Thymus (tissue), 11 donors: ENCODE data around the gene ZNF276. TPM values are rescaled to one million over a fixed set of nuclear protein-coding genes. Genes with fewer than 3 reads are reported as not detected.
"Not testable (repeated sequence)": the region's sequence is repeated elsewhere in the genome, so short reads cannot be mapped to it uniquely, and the experiment has no call there.

ENCODE experiments used
- DNase-seq, 9 donors: peaks; one replicate each; pipeline ENCODE4 v3.0.0-alpha.2; 2013; ENCODE audit warnings: low spot score in 9 of 9, low read depth in 6 of 9, missing footprints in 1 of 9
- H3K27ac ChIP-seq, 2 donors: one replicate each; pipeline ENCODE4 v1.5.1; 2013; ENCODE audit warnings: control low read depth in 1 of 2, low read depth in 1 of 2, low read length in 1 of 2, mild to moderate bottlenecking in 1 of 2, moderate library complexity in 1 of 2
- H3K27me3 ChIP-seq, 2 donors: one replicate each; pipeline ENCODE4 v1.5.1; 2013; ENCODE audit warnings: low read length in 1 of 2; ENCODE audit not compliant: control insufficient read depth in 2 of 2, insufficient read depth in 1 of 2
- H3K36me3 ChIP-seq, 2 donors: one replicate each; pipeline ENCODE4 v1.5.1; 2013; ENCODE audit warnings: low read length in 1 of 2, mild to moderate bottlenecking in 1 of 2, moderate library complexity in 1 of 2; ENCODE audit not compliant: control insufficient read depth in 2 of 2, insufficient read depth in 2 of 2
- H3K4me1 ChIP-seq, 2 donors: one replicate each; pipeline ENCODE4 v1.5.1; 2013; ENCODE audit warnings: low read length in 2 of 2; ENCODE audit not compliant: control insufficient read depth in 2 of 2, insufficient read depth in 2 of 2
- H3K4me3 ChIP-seq, 2 donors: one replicate each; pipeline ENCODE4 v1.5.1; 2013; ENCODE audit warnings: low read length in 2 of 2, control low read depth in 1 of 2, mild to moderate bottlenecking in 1 of 2
- H3K9me3 ChIP-seq, 2 donors: one replicate each; pipeline ENCODE4 v1.5.1; 2013; ENCODE audit warnings: low read length in 1 of 2, mild to moderate bottlenecking in 1 of 2; ENCODE audit not compliant: control insufficient read depth in 2 of 2, insufficient read depth in 1 of 2
- WGBS: extraction: QIAGEN DNeasy Blood & Tissue Kit; methylation state at CpG from one replicate; pipeline ENCODE4 v1.1.7; 2013; 5-methylcytosine and 5-hydroxymethylcytosine counted together
- polyA plus RNA-seq: library from polyadenylated mRNA; stranded (reverse); fragments of 200-250 nt; gene quantifications from one replicate; pipeline ENCODE4 v1.2.3, GENCODE V29; 2013
- total RNA-seq: library from RNA; stranded (reverse); fragments of 120-200 nt; gene quantifications from one replicate; pipeline ENCODE4 v1.2.4, GENCODE V29; 2013
- donor health status: healthy.

The ZNF276 gene
- total and polyA plus RNA-seq, 2 donors = 35.6 to 55.0 TPM

DNA sequence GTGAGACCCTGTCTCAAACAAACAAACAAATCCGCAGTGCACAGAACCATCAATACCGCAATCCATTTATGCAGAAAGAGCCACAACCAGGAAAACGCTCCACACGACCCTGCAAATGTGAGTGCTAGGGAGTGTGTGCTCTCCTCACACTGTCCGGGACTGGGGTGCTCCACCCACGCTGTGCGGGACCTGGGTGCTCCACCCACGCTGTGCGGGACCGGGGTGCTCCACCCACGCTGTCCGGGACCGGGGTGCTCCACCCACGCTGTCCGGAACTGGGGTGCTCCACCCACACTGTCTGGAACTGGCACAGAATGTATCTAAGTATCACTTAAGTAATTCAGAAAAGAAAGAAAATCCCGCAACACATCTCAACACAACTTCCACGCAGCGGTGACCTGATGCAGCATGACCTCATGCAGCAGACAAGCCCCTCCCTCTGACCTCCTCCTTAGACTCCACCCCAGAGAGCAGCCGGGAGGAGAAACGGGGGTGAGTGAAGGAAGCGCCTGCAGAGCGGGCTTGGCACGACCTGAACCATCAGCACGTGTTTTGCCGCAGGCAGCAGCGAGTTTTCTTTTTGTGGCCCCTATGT, 38.5 kb downstream of the ZNF276 start:
- no peak overlapping the region for H3K27ac ChIP-seq
- H3K4me3 ChIP-seq = no peak overlapping the region
- no peaks in the 10 kb centered on the region for H3K27me3 ChIP-seq
- peaks cover 43 to 55% of the 10 kb centered on the region in 2 donors for H3K36me3 ChIP-seq
- 95% methylated on average over 26 of the region's 26 CpGs for WGBS
- H3K9me3 ChIP-seq = peaks cover 0 to 4% of the 10 kb centered on the region in 2 donors
- H3K4me1 ChIP-seq = peaks cover 0 to 4% of the 10 kb centered on the region in 2 donors
- DNase-seq = no peak

DNA sequence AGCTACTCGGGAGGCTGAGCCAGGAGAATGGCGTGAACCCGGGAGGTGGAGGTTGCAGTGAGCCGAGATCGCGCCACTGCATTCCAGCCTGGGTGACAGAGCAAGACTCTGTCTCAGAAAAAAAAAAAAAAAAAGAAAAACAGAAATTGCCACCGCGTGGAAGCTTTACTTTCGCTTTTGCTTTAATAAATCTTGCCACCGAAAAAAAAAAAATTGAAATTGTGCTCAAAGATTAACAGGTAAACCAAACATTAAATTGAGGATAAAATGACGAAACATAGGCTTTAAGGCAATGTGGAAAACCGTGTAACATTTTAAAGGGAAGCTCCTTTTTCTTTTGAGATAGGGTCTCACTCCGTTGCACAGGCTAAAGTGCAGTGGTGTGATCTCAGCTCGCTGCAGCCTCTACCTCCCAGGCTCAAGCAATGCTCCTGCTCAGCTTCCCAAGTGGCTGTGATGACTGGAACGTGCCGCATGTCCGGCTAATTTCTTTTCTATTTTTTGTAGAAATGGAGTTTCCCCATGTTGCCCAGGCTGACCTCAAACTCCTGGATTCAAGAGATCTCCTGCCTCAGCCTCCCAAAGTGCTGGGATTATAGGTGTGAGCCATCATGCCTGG, 40.1 kb downstream of the ZNF276 start:
- WGBS = 54% methylated on average over 17 of the region's 17 CpGs
- peak overlapping the region in 1 of 2 donors; percentile 27 for H3K27ac ChIP-seq
- peaks cover 42 to 64% of the 10 kb centered on the region in 2 donors for H3K36me3 ChIP-seq
- peak in 1 of 9 donors; percentile 28 for DNase-seq
- peak overlapping the region in 1 of 2 donors; percentile 11 for H3K4me3 ChIP-seq
- H3K4me1 ChIP-seq = peaks cover 0 to 6% of the 10 kb centered on the region in 2 donors
- H3K9me3 ChIP-seq = peaks cover 0 to 4% of the 10 kb centered on the region in 2 donors
- H3K27me3 ChIP-seq = no peaks in the 10 kb centered on the region

GRCh38 chr16:89764711-89765201, 43.4 kb downstream of the ZNF276 start:
- Histone ChIP-seq H3K27me3 (no peaks in the 10 kb centered on the region), H3K36me3 (peaks cover 50 to 58% of the 10 kb centered on the region in 2 donors), H3K4me1 (peaks cover 0 to 6% of the 10 kb centered on the region in 2 donors), H3K9me3 (no peaks in the 10 kb centered on the region), H3K4me3 (no peak overlapping the region), H3K27ac (peak overlapping the region; percentile 32 to 37)
- 59% methylated on average over 18 of the region's 18 CpGs for WGBS
- peak in 1 of 9 donors; percentile 44 for DNase-seq

DNA sequence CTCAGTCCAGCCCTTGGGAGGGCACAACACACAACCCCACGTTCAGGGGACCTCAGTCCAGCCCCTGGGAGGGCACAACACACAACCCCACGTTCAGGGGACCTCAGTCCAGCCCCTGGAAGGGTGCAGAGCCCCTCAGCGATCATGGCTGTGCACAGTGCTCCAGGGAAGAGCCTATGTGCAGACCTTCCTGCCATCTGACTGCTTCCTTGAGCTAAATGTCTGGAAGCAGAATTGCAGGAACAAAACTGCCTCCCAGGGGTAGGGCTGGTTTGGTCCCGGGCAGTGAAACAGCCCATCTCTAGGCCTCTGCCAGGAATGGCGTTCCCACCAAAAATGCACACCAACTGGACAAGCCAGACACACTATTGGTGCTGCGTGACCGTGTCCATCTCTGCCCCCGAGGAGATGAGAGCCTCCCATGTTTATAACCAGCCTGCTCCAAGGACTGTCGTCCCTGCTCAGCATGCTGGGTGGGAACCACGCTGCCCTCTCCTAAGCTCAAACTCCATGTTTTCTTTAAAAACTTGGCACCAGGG, 44.0 kb downstream of the ZNF276 start:
- Histone ChIP-seq H3K4me3 (no peak overlapping the region), H3K9me3 (no peaks in the 10 kb centered on the region), H3K36me3 (peaks cover 50 to 59% of the 10 kb centered on the region in 2 donors), H3K4me1 (peaks cover 0 to 6% of the 10 kb centered on the region in 2 donors), H3K27ac (peak overlapping the region in 1 of 2 donors; percentile 36), H3K27me3 (no peaks in the 10 kb centered on the region)
- WGBS = 74% methylated on average over 10 of the region's 10 CpGs
- DNase-seq = no peak

DNA sequence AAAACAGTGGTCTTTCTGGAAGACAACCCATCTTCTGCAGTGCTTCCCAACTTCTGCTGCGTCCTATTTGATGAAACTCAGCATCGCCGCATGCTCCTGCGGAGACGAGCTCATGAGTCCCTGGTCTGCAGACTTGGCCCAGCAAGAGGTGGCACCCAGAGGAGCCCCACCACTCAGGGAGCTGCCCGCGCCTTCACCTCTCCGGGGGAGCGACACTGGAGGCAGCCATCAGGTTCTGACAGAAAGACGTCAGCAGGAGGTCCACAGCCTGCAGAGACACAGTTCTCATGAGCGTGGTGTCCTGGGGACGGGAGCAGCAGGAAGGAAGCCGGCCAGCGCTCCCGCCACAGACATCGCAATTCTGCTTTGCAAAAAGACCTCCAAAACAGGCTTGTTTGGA, 49.0 kb downstream of the ZNF276 start:
- no peak overlapping the region for H3K4me3 ChIP-seq
- H3K4me1 ChIP-seq = peaks cover 0 to 2% of the 10 kb centered on the region in 2 donors
- H3K27me3 ChIP-seq = no peaks in the 10 kb centered on the region
- H3K9me3 ChIP-seq = no peaks in the 10 kb centered on the region
- DNase-seq = no peak
- no peak overlapping the region for H3K27ac ChIP-seq
- H3K36me3 ChIP-seq = peaks cover 70% of the 10 kb centered on the region in 2 donors
- 98% methylated on average over 16 of the region's 16 CpGs for WGBS

DNA sequence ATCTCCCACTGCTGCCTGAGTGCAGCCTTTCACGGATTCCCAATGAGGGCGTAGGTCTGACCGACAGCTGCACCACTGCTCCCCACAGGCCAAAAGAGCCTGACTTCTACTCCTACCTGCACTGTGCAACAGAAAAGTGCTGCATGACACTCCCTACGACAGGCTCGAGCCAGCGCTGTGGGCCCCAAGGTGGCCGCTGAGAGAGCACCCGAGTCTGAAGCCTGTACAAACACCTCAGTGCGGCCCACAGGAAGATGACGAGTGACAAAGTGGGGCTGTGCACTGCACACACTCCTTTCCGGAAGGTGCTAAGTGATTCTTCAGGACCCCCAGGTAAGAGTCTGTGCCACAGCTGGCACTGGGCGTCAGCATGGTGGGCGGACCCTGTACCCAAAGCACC, 53.9 kb downstream of the ZNF276 start:
- Histone ChIP-seq H3K4me3 (no peak overlapping the region), H3K9me3 (no peaks in the 10 kb centered on the region), H3K27me3 (no peaks in the 10 kb centered on the region), H3K4me1 (no peaks in the 10 kb centered on the region), H3K27ac (no peak overlapping the region), H3K36me3 (peaks cover 64 to 73% of the 10 kb centered on the region in 2 donors)
- DNase-seq = no peak
- 98% methylated on average over 13 of the region's 13 CpGs for WGBS

DNA sequence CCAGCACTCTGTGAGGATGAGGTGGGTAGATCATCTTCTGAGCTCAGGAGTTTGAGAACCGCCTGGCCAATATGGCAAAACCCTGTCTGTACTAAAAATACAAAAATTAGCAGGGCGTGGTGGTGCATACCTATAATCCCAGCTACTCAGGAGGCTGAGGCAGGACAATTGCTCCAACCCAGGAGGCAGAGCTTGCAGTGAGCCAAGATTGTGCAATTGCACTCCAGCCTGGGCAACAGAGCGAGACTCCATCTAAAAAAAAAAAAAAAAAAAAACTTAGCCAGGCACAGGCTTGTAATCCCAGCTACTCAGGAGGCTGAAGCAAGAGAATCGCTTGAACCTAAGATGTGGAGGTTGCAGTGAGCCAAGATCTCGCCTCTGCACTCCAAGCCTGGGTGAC, 56.9 kb downstream of the ZNF276 start:
- H3K27me3 ChIP-seq, DNase-seq, H3K4me3 ChIP-seq, H3K4me1 ChIP-seq, H3K27ac ChIP-seq, H3K9me3 ChIP-seq: not testable (repeated sequence)
- 98% methylated on average over 5 of the region's 5 CpGs for WGBS
- peaks cover 48 to 58% of the 10 kb centered on the region in 2 donors for H3K36me3 ChIP-seq

DNA sequence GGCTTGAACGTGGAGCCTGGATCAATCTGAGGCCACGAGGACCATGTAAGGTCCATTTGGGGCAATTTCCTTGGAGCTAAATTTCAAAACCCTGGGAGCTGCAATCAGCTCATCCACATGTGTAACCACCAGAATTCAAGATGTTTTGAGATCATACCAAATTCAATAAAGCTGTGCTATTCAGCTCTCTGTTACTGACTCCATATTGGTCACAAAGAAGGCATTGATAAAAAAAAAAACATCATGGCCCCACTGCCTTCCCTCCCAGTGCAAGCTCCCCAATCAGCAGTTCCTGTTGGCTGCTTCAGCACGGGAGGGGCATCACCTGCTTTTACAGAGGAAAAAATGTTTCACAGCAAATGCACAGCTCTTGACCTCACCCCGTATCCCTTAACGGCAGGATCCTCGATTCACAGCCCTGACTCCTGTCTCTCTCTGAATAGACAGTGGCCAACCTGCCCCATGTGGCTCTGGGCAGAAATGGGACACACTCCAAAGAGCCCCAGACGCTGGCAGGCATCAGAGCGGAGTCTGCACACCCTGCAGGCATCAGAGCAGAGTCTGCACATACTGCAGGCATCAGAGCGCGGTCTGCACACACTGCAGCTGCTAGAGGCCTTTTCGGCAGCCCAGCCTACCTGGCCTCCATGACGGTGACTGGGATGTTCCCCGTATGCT, 58.0 kb downstream of the ZNF276 start:
- H3K27ac ChIP-seq = no peak overlapping the region
- 97% methylated on average over 13 of the region's 13 CpGs for WGBS
- DNase-seq = no peak
- H3K4me3 ChIP-seq = no peak overlapping the region
- H3K4me1 ChIP-seq = no peaks in the 10 kb centered on the region
- peaks cover 54 to 55% of the 10 kb centered on the region in 2 donors for H3K36me3 ChIP-seq
- H3K27me3 ChIP-seq = no peaks in the 10 kb centered on the region
- H3K9me3 ChIP-seq = no peaks in the 10 kb centered on the region

- Histone ChIP-seq H3K4me1 (no peaks in the 10 kb centered on the region), H3K27me3 (no peaks in the 10 kb centered on the region), H3K36me3 (peaks cover 57 to 59% of the 10 kb centered on the region in 2 donors), H3K4me3 (no peak overlapping the region), H3K27ac (no peak overlapping the region), H3K9me3 (no peaks in the 10 kb centered on the region)
- 98% methylated on average over 6 of the region's 6 CpGs for WGBS
- no peak for DNase-seq
Measured at GRCh38 chr16:89779909-89780305, 58.6 kb downstream of the ZNF276 start.
